HL-60 (cell line): ENCODE measurements around the gene SRPX.

Experiments
- CTCF ChIP-seq: IDR thresholded peaks from one replicate; pipeline ENCODE4 v1.5.1; 2011; ENCODE audit warnings: low read length, control low read depth, inconsistent platforms; ENCODE audit not compliant: insufficient read depth
- GABPA ChIP-seq: IDR thresholded peaks from 2 replicates; pipeline ENCODE4 v1.6.1; 2012; ENCODE audit warnings: low read depth
- REST ChIP-seq: IDR thresholded peaks from 2 replicates; pipeline ENCODE4 v1.6.1; 2012; ENCODE audit warnings: low read depth; ENCODE audit not compliant: insufficient replicate concordance

- TF ChIP-seq CTCF (no peak), GABPA (no peak), REST (no peak)
Observed at GRCh38 chrX:38233891-38234667, 13.4 kb upstream of the SRPX start.
